Measurements from ENCODE around the gene SUCO. TPM values are rescaled to one million over a fixed set of nuclear protein-coding genes. Genes with fewer than 3 reads are reported as not detected.
"Not testable (repeated sequence)": the region's sequence is repeated elsewhere in the genome, so short reads cannot be mapped to it uniquely, and the experiment has no call there.

The SUCO gene
- total RNA-seq, 1 donor, result 144 TPM

- no peaks in the 10 kb centered on the region for H3K4me1 ChIP-seq (ENCODE audit: insufficient read depth, low read length)
- no peaks in the 10 kb centered on the region for H3K9me3 ChIP-seq (ENCODE audit: low read depth, low read length)
- no peak overlapping the region for H3K4me3 ChIP-seq (ENCODE audit: low read length)
- no peaks in the 10 kb centered on the region for H3K27me3 ChIP-seq (ENCODE audit: insufficient read depth, low read length)
Measured at GRCh38 chr1:172600615-172601014, 67.7 kb downstream of the SUCO start.

GRCh38 chr1:172601046-172601630, 68.2 kb downstream of the SUCO start:
- H3K4me1 ChIP-seq (ENCODE audit: insufficient read depth, low read length), result no peaks in the 10 kb centered on the region

DNA sequence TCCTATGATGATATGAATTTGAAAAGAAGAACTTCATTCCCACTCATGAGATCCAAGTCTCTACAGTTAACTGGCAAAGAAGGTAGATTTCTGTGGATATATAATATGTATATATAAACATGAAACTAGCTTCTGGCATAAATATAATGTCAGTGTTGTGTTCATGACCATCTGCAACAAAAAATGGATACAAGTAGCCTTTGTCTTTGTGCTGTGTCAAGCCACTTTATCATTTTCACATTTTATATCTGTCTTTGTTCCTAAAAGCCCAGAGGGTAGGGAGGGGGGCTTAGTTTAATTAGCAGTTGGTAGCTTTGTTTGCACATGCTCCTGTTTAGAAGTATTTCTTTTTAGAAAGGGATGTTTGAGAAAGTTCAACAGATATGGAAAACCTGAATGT, 69.8 kb downstream of the SUCO start:
- H3K4me3 ChIP-seq (ENCODE audit: low read length), result no peak overlapping the region
- H3K4me1 ChIP-seq (ENCODE audit: insufficient read depth, low read length), result no peaks in the 10 kb centered on the region
- H3K9me3 ChIP-seq (ENCODE audit: low read depth, low read length), result no peaks in the 10 kb centered on the region
- no peaks in the 10 kb centered on the region for H3K27me3 ChIP-seq (ENCODE audit: insufficient read depth, low read length)

More at GRCh38 chr1:172601046-172601630, 68.2 kb downstream of the SUCO start:
- Histone ChIP-seq H3K4me3 (ENCODE audit: low read length) (no peak overlapping the region), H3K27me3 (ENCODE audit: insufficient read depth, low read length) (no peaks in the 10 kb centered on the region), H3K9me3 (ENCODE audit: low read depth, low read length) (no peaks in the 10 kb centered on the region)

GRCh38 chr1:172603816-172604215, 70.9 kb downstream of the SUCO start:
- H3K4me3 ChIP-seq (ENCODE audit: low read length), result no peak overlapping the region
- H3K4me1 ChIP-seq (ENCODE audit: insufficient read depth, low read length), result no peaks in the 10 kb centered on the region
- no peaks in the 10 kb centered on the region for H3K9me3 ChIP-seq (ENCODE audit: low read depth, low read length)
- no peaks in the 10 kb centered on the region for H3K27me3 ChIP-seq (ENCODE audit: insufficient read depth, low read length)

GRCh38 chr1:172605641-172606040, 72.7 kb downstream of the SUCO start:
- Histone ChIP-seq H3K27me3 (ENCODE audit: insufficient read depth, low read length) (no peaks in the 10 kb centered on the region), H3K9me3 (ENCODE audit: low read depth, low read length) (no peaks in the 10 kb centered on the region), H3K4me3 (ENCODE audit: low read length) (no peak overlapping the region), H3K4me1 (ENCODE audit: insufficient read depth, low read length) (no peaks in the 10 kb centered on the region)

- Histone ChIP-seq H3K27me3 (ENCODE audit: insufficient read depth, low read length) (no peaks in the 10 kb centered on the region), H3K4me3 (ENCODE audit: low read length) (no peak overlapping the region), H3K9me3 (ENCODE audit: low read depth, low read length) (no peaks in the 10 kb centered on the region), H3K4me1 (ENCODE audit: insufficient read depth, low read length) (no peaks in the 10 kb centered on the region)
Measured at GRCh38 chr1:172607145-172607544, 74.2 kb downstream of the SUCO start.

- no peaks in the 10 kb centered on the region for H3K27me3 ChIP-seq (ENCODE audit: insufficient read depth, low read length)
- no peak overlapping the region for H3K4me3 ChIP-seq (ENCODE audit: low read length)
- no peaks in the 10 kb centered on the region for H3K9me3 ChIP-seq (ENCODE audit: low read depth, low read length)
- H3K4me1 ChIP-seq (ENCODE audit: insufficient read depth, low read length), result no peaks in the 10 kb centered on the region
Measured at GRCh38 chr1:172608098-172608601, 75.2 kb downstream of the SUCO start.

GRCh38 chr1:172609528-172609927, 76.6 kb downstream of the SUCO start:
- Histone ChIP-seq H3K4me1 (ENCODE audit: insufficient read depth, low read length) (no peaks in the 10 kb centered on the region), H3K4me3 (ENCODE audit: low read length) (no peak overlapping the region)

GRCh38 chr1:172612478-172612877, 79.5 kb downstream of the SUCO start:
- Histone ChIP-seq H3K4me1 (ENCODE audit: insufficient read depth, low read length) (peaks cover 9% of the 10 kb centered on the region), H3K9me3 (ENCODE audit: low read depth, low read length) (no peaks in the 10 kb centered on the region), H3K27me3 (ENCODE audit: insufficient read depth, low read length) (no peaks in the 10 kb centered on the region), H3K4me3 (ENCODE audit: low read length) (no peak overlapping the region)

More at GRCh38 chr1:172609528-172609927, 76.6 kb downstream of the SUCO start:
- Histone ChIP-seq H3K27me3 (ENCODE audit: insufficient read depth, low read length) (no peaks in the 10 kb centered on the region), H3K9me3 (ENCODE audit: low read depth, low read length) (no peaks in the 10 kb centered on the region)

DNA sequence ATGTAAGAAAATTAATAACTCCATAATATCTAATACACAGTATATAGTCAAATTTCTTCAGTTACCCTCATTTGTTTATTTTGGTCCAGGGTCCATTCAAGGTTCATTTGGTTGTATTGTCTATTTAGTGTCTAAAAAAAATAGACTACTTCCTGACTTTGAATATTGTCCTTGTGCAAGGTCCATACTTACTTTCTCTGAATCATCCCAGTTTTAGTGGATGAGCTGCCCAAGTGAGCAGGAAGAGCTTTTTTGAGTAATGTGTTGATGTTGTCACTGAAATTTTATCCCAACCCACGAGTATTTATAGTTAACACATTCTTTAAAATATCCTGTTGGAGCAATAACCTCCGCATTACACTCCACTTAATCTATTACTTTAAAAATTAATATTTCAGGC, 80.3 kb downstream of the SUCO start:
- Histone ChIP-seq H3K4me3 (ENCODE audit: low read length) (no peak overlapping the region), H3K27me3 (ENCODE audit: insufficient read depth, low read length) (no peaks in the 10 kb centered on the region), H3K9me3 (ENCODE audit: low read depth, low read length) (no peaks in the 10 kb centered on the region), H3K4me1 (ENCODE audit: insufficient read depth, low read length) (peaks cover 9% of the 10 kb centered on the region)

DNA sequence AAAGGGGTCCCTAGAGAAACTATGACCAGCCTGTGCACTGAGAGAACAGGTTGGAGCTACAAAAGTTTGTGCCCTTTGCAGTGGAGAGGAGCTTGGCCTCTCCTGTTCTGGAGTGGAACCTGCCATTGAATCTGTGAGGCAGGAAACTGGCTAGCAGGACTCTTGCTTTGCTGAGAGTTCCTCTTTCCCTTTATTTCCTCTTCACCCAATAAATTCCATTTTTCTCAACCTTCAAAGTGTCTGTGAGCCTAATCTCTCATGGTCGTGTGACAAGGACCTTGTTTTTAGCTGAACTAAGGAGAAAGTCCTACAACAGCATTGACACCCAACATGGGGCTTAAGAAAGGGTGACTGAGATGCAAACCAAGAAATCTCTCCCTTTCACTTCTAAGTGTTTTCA, 83.2 kb downstream of the SUCO start:
- Histone ChIP-seq H3K27me3 (ENCODE audit: insufficient read depth, low read length) (no peaks in the 10 kb centered on the region), H3K4me3 (ENCODE audit: low read length) (no peak overlapping the region), H3K9me3 (ENCODE audit: low read depth, low read length) (no peaks in the 10 kb centered on the region), H3K4me1 (ENCODE audit: insufficient read depth, low read length) (peaks cover 9% of the 10 kb centered on the region)

- H3K9me3 ChIP-seq (ENCODE audit: low read depth, low read length), result no peaks in the 10 kb centered on the region
- no peak overlapping the region for H3K4me3 ChIP-seq (ENCODE audit: low read length)
- peaks cover 9% of the 10 kb centered on the region for H3K4me1 ChIP-seq (ENCODE audit: insufficient read depth, low read length)
- no peaks in the 10 kb centered on the region for H3K27me3 ChIP-seq (ENCODE audit: insufficient read depth, low read length)
Measured at GRCh38 chr1:172616636-172617035, 83.7 kb downstream of the SUCO start.

DNA sequence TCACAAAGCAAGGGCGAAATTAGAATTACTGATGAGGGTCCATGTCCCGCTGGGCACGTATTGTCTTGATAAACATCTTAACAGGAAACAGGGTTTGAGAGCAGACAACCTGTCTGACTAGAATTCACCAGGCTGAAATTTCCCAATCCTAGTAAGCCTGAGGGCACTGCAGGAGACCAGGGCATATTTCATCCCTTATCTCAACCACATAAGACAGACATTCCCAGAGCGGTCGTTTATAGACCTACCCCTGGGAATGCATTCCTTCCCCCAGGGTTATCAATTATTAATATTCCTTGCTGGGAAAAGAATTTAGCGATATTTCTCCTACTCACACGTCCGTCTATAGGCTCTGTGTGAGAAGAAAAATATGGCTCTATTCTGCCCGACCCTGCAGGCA, 87.7 kb downstream of the SUCO start:
- H3K9me3 ChIP-seq (ENCODE audit: low read depth, low read length); H3K4me3 ChIP-seq (ENCODE audit: low read length); H3K27me3 ChIP-seq (ENCODE audit: insufficient read depth, low read length): not testable (repeated sequence)
- H3K4me1 ChIP-seq (ENCODE audit: insufficient read depth, low read length), result peaks cover 15% of the 10 kb centered on the region

- Histone ChIP-seq H3K4me1 (ENCODE audit: insufficient read depth, low read length) (peaks cover 9% of the 10 kb centered on the region), H3K27me3 (ENCODE audit: insufficient read depth, low read length) (no peaks in the 10 kb centered on the region), H3K9me3 (ENCODE audit: low read depth, low read length) (no peaks in the 10 kb centered on the region), H3K4me3 (ENCODE audit: low read length) (no peak overlapping the region)
Measured at GRCh38 chr1:172622541-172622940, 89.6 kb downstream of the SUCO start.

- no peaks in the 10 kb centered on the region for H3K27me3 ChIP-seq (ENCODE audit: insufficient read depth, low read length)
- H3K4me1 ChIP-seq (ENCODE audit: insufficient read depth, low read length), result peaks cover 12% of the 10 kb centered on the region
- H3K9me3 ChIP-seq (ENCODE audit: low read depth, low read length), result no peaks in the 10 kb centered on the region
- H3K4me3 ChIP-seq (ENCODE audit: low read length), result no peak overlapping the region
Measured at GRCh38 chr1:172623748-172624147, 90.8 kb downstream of the SUCO start.

- Histone ChIP-seq H3K4me3 (ENCODE audit: low read length) (no peak overlapping the region), H3K4me1 (ENCODE audit: insufficient read depth, low read length) (peaks cover 28% of the 10 kb centered on the region), H3K27me3 (ENCODE audit: insufficient read depth, low read length) (no peaks in the 10 kb centered on the region), H3K9me3 (ENCODE audit: low read depth, low read length) (no peaks in the 10 kb centered on the region)
Measured at GRCh38 chr1:172626845-172627244, 93.9 kb downstream of the SUCO start.
